Adrenal gland (tissue), 5 donors: Measurements from ENCODE around the gene ABCD1.

ENCODE experiments used
- CTCF ChIP-seq, 6 experiments: fragments of 450-650 bp in 4 of 6; fragments of 200-600 bp in 2 of 6; sonication (generic) in 1 of 6; IDR thresholded peaks; 1 replicate in 5 of 6; 2 replicates in 1 of 6; pipeline versions ENCODE4 v1.5.1 to v1.8.0; 2016 to 2021; ENCODE audit warnings: antibody characterized with exemption in 6 of 6, mild to moderate bottlenecking in 2 of 6, moderate library complexity in 1 of 6
- POLR2A ChIP-seq, 2 donors: fragments of 450-650 bp; IDR thresholded peaks; one replicate each; pipeline ENCODE4 v1.6.1; 2017; ENCODE audit warnings: antibody characterized with exemption in 2 of 2, mild to moderate bottlenecking in 2 of 2, moderate library complexity in 1 of 2
- donor health status: DM: no; HTN: no; CAD: no.

GRCh38 chrX:153724252-153725038, at the start of gene ABCD1, which contains the start of gene BCAP31:
- no peak for TF ChIP-seq CTCF (IDR thresholded peaks at IDR 0.05)
- TF ChIP-seq POLR2A (IDR thresholded peaks at IDR 0.05): peak; percentile 88 to 93
